ENCODE data around the gene LRMDA.
A peak's percentile ranks its signal among the peaks of the same experiment; 100 is the strongest.

LRMDA gene

DNA sequence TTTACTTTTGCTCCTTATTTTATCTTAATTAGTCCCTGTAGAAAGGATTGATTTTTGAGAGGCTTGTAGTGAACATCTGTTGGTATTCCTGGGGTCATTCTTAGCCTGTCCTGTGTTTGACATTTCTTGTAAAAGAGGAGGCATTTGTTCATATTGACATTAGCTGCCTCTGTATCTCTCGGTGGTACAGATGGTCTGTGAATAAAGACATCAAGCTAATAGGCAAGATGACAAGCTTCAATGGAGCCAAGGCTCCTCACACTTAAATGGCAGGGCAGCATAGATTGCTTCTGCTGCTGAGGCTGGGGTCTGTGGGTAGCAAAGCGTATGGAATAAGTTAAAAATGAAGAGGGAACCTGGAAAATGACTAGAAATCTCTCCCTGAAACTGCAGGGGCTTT, 687.6 kb downstream of the LRMDA start:
- TF ChIP-seq, protein P1, sequence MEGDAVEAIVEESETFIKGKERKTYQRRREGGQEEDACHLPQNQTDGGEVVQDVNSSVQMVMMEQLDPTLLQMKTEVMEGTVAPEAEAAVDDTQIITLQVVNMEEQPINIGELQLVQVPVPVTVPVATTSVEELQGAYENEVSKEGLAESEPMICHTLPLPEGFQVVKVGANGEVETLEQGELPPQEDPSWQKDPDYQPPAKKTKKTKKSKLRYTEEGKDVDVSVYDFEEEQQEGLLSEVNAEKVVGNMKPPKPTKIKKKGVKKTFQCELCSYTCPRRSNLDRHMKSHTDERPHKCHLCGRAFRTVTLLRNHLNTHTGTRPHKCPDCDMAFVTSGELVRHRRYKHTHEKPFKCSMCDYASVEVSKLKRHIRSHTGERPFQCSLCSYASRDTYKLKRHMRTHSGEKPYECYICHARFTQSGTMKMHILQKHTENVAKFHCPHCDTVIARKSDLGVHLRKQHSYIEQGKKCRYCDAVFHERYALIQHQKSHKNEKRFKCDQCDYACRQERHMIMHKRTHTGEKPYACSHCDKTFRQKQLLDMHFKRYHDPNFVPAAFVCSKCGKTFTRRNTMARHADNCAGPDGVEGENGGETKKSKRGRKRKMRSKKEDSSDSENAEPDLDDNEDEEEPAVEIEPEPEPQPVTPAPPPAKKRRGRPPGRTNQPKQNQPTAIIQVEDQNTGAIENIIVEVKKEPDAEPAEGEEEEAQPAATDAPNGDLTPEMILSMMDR (IDR thresholded peaks at IDR 0.05; ENCODE audit: low read depth, low read length): no peak
- no peak for DNase-seq (ENCODE audit: extremely low read depth, low read depth)

DNA sequence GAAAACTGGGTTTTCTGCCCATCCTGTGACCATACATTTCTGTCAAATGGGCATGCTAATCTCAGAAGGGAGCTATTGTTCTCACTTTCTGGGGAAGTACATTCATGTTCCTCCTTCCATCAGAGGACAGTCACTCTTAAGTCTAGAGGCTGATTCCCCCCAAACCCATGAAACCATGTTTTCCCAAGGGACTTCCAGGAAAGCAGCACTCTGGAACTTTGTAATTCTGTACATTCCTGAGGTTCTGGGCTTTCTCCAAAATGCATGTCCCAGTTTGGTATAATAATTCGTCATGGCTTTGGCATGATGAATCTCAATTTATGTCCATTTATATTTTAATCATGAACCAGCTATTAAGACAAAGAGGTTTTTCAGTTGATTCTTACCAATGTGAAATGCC, 688.1 kb downstream of the LRMDA start:
- TF ChIP-seq, protein P1 (IDR thresholded peaks at IDR 0.05; ENCODE audit: low read depth, low read length): no peak

DNA sequence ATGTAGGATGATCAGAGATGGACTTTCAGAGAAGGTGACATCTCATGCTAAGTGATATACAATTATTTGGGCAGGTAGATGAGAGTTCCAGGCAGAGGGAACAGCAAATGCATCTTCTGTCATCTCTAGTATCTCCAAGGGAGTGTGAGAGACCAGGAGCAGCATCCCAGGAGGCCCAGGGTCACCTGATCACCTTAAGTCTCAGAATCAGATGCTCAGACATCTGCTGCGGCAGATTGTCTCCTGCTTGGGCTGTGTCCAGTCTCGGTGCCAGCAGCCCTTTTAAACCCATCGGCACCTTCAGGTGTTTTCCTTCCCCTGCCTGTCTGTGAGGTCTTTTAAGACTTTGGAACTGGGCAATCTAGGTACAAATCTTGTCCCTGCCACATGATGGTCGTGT, 690.6 kb downstream of the LRMDA start:
- no peak for DNase-seq (ENCODE audit: extremely low read depth, low read depth)
- TF ChIP-seq, protein P1 (IDR thresholded peaks at IDR 0.05; ENCODE audit: low read depth, low read length): no peak

More for the DNA sequence above, 688.1 kb downstream of the LRMDA start:
- peak; percentile 72 for DNase-seq (ENCODE audit: extremely low read depth, low read depth)

DNA sequence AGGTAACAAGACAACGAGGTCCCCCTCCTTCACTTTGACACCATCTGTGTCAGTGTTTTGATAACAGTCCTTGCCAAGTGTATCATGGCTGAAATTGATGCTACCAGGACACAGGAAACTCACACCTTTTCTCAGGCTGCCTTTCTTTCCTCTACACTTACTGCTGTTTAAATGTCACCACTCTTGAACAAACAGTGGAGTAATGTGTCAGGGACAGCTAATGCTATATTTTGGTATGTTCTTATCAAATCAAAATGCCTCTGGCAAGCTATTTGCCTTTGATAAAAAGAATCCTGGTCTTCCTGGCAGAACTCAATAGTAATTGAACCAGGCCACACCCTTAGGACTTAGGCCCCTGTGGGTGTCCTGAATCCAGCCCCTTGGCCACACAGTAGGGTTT, 692.9 kb downstream of the LRMDA start:
- DNase-seq (ENCODE audit: extremely low read depth, low read depth): no peak

DNA sequence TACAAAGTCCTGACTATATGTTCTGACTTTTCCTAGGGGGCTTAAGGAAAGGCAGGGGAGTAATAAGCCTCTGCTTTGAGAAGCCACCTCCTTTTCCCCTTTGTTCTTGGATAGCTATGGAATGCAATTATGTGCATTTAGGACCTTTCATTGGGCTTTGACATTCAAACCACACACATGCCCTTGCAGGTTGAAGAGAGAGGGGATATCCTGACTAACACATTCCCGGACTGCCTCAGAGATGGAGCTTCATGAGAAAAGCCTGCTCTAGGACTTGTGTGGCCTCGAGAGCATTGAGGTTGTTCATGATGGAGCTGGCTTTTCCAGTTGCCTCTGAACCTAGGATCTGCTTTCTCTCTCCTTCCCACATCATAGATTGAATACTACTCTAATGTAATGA, 694.5 kb downstream of the LRMDA start:
- DNase-seq (ENCODE audit: extremely low read depth, low read depth): no peak

More for the DNA sequence above, 692.9 kb downstream of the LRMDA start:
- TF ChIP-seq, protein P1 (IDR thresholded peaks at IDR 0.05; ENCODE audit: low read depth, low read length): no peak

DNA sequence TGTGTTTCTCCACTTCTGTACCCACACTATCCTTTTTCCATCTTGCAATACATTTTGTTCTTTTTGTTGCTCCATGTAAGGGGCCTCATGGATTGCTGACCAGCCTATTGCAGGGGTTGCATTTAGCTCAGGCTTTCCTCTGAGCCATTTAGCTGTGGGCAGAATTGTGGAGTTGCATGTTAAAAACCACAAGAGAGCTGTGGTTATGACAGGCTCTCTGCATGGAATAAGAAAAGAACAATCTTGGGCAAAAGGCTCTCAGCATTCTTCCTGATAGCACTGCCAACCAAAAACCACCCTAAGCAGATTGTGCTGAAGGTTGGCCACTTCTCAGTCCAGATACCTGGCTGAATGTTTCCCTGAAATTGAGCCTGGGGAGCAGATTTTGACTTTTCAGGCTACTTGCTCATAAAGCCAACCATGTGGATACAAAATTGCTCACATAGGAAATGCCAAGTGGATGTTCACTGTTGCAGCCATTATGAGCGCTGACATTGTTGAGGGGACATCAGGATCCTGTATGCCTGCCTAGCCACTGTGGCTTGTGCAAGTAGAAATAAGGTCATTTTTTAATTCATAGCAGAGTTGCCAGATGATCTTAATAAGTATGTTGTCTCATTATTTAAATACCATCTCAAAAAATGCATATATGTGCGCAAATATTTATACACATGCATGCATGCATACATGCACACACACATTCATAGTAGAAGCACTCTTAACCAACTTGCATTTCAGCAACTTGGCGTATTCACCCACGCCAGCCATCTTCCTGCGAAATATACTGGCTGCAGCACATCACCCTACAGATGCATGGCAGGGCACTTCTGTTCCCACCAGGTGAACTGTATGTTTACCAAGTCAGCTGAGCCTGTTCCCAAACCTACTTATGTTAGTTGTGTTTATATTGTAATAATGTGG, 695.4 kb downstream of the LRMDA start:
- no peak for DNase-seq (ENCODE audit: extremely low read depth, low read depth)
- TF ChIP-seq, protein P1 (IDR thresholded peaks at IDR 0.05; ENCODE audit: low read depth, low read length): no peak

More for the DNA sequence above, 694.5 kb downstream of the LRMDA start:
- TF ChIP-seq, protein P1 (IDR thresholded peaks at IDR 0.05; ENCODE audit: low read depth, low read length): no peak

DNA sequence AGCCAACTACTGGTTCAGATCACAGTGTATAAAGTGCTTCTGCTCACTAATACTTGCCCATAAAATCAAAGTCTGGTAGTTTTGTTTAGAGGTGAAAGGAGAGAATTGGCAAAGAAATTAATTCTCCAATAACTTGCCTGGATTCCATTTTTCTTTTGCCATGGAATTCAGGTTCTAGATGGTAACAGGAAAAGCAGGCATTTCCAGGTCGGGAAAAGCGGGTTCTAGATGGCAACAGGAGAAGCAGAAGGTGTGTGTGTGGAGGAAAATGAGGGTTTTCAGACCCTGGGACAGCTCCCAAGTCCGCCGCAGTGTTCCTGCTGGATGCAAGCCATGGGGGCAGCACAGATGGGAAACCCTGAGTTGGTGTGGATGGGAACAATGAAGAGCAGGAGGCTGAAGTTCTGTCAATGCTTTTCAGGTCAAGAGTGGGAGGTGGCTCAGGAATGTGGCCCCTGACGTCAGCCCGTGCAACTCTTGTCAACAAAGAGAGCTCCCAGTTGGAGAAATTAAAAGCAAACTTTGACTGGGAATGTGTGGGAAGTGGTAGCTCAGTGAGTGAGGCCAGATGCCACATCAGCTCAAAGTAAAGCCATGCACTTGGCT, 696.7 kb downstream of the LRMDA start:
- TF ChIP-seq, protein P1 (IDR thresholded peaks at IDR 0.05; ENCODE audit: low read depth, low read length): no peak
- no peak for DNase-seq (ENCODE audit: extremely low read depth, low read depth)

All from AG09319 (cell line).